Ishikawa (cell line): ENCODE measurements around the gene SLC6A18.

Experiments used
- EP300 ChIP-seq: IDR thresholded peaks from 2 replicates; pipeline ENCODE4 v1.6.1; 2012; ENCODE audit warnings: borderline replicate concordance
- NFIC ChIP-seq: IDR thresholded peaks from 2 replicates; pipeline ENCODE4 v1.6.1; 2012
- TF ChIP-seq, protein P1 (sequence below): IDR thresholded peaks from 2 replicates; pipeline ENCODE4 v1.6.1; 2012

DNA sequence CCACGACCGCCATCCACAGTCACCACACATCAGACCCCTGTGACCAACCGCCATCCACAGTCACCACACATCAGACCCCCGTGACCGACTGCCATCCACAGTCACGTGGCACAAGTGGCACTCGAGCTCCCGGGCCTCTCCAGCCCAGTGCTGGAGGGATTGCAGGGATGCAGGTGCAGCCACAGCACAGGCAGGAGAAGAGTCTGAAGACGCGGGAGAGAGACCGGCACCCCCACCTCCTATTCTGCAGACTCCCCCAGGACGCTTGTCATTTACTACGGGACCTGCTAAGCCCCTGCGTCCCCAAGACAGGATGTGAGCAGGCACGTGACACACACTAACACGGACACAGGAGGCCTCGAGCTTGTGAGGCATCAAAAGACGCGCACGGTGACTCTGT is 48.6 kb downstream of the SLC6A18 start:
- TF ChIP-seq EP300 (no peak), NFIC (no peak)
- TF ChIP-seq, protein P1, sequence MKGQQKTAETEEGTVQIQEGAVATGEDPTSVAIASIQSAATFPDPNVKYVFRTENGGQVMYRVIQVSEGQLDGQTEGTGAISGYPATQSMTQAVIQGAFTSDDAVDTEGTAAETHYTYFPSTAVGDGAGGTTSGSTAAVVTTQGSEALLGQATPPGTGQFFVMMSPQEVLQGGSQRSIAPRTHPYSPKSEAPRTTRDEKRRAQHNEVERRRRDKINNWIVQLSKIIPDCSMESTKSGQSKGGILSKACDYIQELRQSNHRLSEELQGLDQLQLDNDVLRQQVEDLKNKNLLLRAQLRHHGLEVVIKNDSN, result no peak
